ENCODE measurements around the gene CXCL10.
"Not testable (repeated sequence)": the region's sequence is repeated elsewhere in the genome, so short reads cannot be mapped to it uniquely, and the experiment has no call there.

Gene CXCL10

GRCh38 chr4:76023389-76023788 lies at the start of gene CXCL10:
Gene CXCL10 (minus strand): TSS chr4:76023497. CDS start chr4:76023431, 66 bp downstream.
- DNase-seq: no peak

- no peak for DNase-seq
Observed at GRCh38 chr4:76072760-76073159, 49.5 kb upstream of the CXCL10 start.

GRCh38 chr4:76067652-76068286 lies 44.5 kb upstream of the CXCL10 start:
- DNase-seq: peak; percentile 82

- DNase-seq: no peak
Observed at GRCh38 chr4:76066546-76066945, 43.2 kb upstream of the CXCL10 start.

GRCh38 chr4:76061982-76062381 lies 38.7 kb upstream of the CXCL10 start:
- DNase-seq: no peak

- DNase-seq: no peak
Observed at GRCh38 chr4:76061421-76061820, 38.1 kb upstream of the CXCL10 start.

- DNase-seq: no peak
Observed at GRCh38 chr4:76060506-76060905, 37.2 kb upstream of the CXCL10 start.

- peak; percentile 23 for DNase-seq
Observed at GRCh38 chr4:76059750-76060149, 36.5 kb upstream of the CXCL10 start.

- DNase-seq: no peak
Observed at GRCh38 chr4:76058888-76059426, 35.7 kb upstream of the CXCL10 start.

- DNase-seq: no peak
Observed at GRCh38 chr4:76058302-76058701, 35.0 kb upstream of the CXCL10 start.

GRCh38 chr4:76055421-76055820 lies 32.1 kb upstream of the CXCL10 start:
- DNase-seq: no peak

GRCh38 chr4:76055016-76055415 lies 31.7 kb upstream of the CXCL10 start:
- DNase-seq: peak; percentile 53

- no peak for DNase-seq
Observed at GRCh38 chr4:76053730-76054129, 30.4 kb upstream of the CXCL10 start.

GRCh38 chr4:76050560-76051050 lies 27.3 kb upstream of the CXCL10 start:
- DNase-seq: not testable (repeated sequence)

GRCh38 chr4:76049860-76050416 lies 26.6 kb upstream of the CXCL10 start:
- DNase-seq: not testable (repeated sequence)

- not testable (repeated sequence) for DNase-seq
Observed at GRCh38 chr4:76044686-76045085, 21.4 kb upstream of the CXCL10 start.

- not testable (repeated sequence) for DNase-seq
Observed at GRCh38 chr4:76043306-76043705, 20.0 kb upstream of the CXCL10 start.

GRCh38 chr4:76042241-76042998 lies 19.1 kb upstream of the CXCL10 start:
- DNase-seq: not testable (repeated sequence)

GRCh38 chr4:76036855-76037254 lies 13.6 kb upstream of the CXCL10 start:
- DNase-seq: no peak

GRCh38 chr4:76035799-76036380 lies 12.6 kb upstream of the CXCL10 start, which contains the start of gene CXCL11:
Gene CXCL11 (minus strand): TSS chr4:76036070. CDS start chr4:76035987, 83 bp downstream.
- DNase-seq: no peak

GRCh38 chr4:76035141-76035540 lies 11.8 kb upstream of the CXCL10 start:
- DNase-seq: no peak

GRCh38 chr4:76029300-76029699 lies 6.0 kb upstream of the CXCL10 start:
- DNase-seq: no peak

- no peak for DNase-seq
Observed at GRCh38 chr4:76028350-76028765, 5.1 kb upstream of the CXCL10 start.
